ENCODE data around the gene THSD4. TPM values are rescaled to one million over a fixed set of nuclear protein-coding genes. Genes with fewer than 3 reads are reported as not detected.

The THSD4 gene
- total RNA-seq, 1 donor from 2014 or later: 66.8 TPM

DNA sequence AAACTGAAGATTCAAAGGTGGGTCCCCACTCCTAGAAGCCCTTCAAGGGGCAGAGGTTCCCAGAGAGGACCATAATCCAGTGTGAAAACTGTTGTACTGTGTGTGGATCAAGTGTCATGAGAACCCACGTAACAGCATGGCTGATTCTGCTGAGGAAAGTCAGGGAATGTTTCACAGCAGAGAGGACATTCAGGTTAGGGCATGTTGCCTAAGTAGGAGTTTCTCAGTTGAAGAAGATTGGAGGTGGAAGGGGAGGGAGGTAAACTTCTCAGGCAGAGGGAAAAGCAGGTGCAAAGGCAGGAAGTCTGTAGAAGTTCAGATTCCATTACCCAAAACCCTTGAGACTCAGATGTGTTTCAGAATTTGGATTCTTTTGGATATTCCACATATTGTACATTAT is 448.9 kb downstream of the THSD4 start:
- DNase-seq (ENCODE audit: extremely low spot score in 2 of 2): no peak
- TF ChIP-seq POLR2AphosphoS5 (IDR thresholded peaks at IDR 0.05; ENCODE audit: insufficient read depth in 1 of 2, low read depth in 1 of 2): no peak
- TF ChIP-seq, protein P1, sequence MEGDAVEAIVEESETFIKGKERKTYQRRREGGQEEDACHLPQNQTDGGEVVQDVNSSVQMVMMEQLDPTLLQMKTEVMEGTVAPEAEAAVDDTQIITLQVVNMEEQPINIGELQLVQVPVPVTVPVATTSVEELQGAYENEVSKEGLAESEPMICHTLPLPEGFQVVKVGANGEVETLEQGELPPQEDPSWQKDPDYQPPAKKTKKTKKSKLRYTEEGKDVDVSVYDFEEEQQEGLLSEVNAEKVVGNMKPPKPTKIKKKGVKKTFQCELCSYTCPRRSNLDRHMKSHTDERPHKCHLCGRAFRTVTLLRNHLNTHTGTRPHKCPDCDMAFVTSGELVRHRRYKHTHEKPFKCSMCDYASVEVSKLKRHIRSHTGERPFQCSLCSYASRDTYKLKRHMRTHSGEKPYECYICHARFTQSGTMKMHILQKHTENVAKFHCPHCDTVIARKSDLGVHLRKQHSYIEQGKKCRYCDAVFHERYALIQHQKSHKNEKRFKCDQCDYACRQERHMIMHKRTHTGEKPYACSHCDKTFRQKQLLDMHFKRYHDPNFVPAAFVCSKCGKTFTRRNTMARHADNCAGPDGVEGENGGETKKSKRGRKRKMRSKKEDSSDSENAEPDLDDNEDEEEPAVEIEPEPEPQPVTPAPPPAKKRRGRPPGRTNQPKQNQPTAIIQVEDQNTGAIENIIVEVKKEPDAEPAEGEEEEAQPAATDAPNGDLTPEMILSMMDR (IDR thresholded peaks at IDR 0.05): no peak
- no peak for TF ChIP-seq POLR2A (IDR thresholded peaks at IDR 0.05)
- H3K4me1 ChIP-seq: peaks cover 19% of the 10 kb centered on the region
- H3K9me3 ChIP-seq: no peaks in the 10 kb centered on the region
- H3K27me3 ChIP-seq: no peaks in the 10 kb centered on the region
- H3K36me3 ChIP-seq: no peaks in the 10 kb centered on the region
- H3K27ac ChIP-seq: no peak overlapping the region
- no peak overlapping the region for H3K4me3 ChIP-seq
- intact Hi-C loops (cut with DNase I): no loop called here

GRCh38 chr15:71565006-71565405 is 449.7 kb downstream of the THSD4 start:
- Histone ChIP-seq H3K27ac (no peak overlapping the region), H3K27me3 (no peaks in the 10 kb centered on the region), H3K9me3 (no peaks in the 10 kb centered on the region), H3K4me1 (peaks cover 19% of the 10 kb centered on the region), H3K4me3 (no peak overlapping the region), H3K36me3 (no peaks in the 10 kb centered on the region)
- intact Hi-C loops (cut with DNase I): no loop called here
- no peak for TF ChIP-seq POLR2AphosphoS5 (IDR thresholded peaks at IDR 0.05; ENCODE audit: insufficient read depth in 1 of 2, low read depth in 1 of 2)
- DNase-seq (ENCODE audit: extremely low spot score in 2 of 2): no peak

GRCh38 chr15:71565631-71566160 is 450.4 kb downstream of the THSD4 start:
- DNase-seq (ENCODE audit: extremely low spot score in 2 of 2): no peak
- Histone ChIP-seq H3K4me3 (no peak overlapping the region), H3K27me3 (no peaks in the 10 kb centered on the region), H3K9me3 (no peaks in the 10 kb centered on the region), H3K36me3 (no peaks in the 10 kb centered on the region), H3K4me1 (peaks cover 24% of the 10 kb centered on the region), H3K27ac (no peak overlapping the region)
- intact Hi-C loops (cut with DNase I): no loop called here
- TF ChIP-seq, protein P1 (IDR thresholded peaks at IDR 0.05): no peak
- TF ChIP-seq POLR2A (IDR thresholded peaks at IDR 0.05) (no peak), POLR2AphosphoS5 (IDR thresholded peaks at IDR 0.05; ENCODE audit: insufficient read depth in 1 of 2, low read depth in 1 of 2) (no peak)

DNA sequence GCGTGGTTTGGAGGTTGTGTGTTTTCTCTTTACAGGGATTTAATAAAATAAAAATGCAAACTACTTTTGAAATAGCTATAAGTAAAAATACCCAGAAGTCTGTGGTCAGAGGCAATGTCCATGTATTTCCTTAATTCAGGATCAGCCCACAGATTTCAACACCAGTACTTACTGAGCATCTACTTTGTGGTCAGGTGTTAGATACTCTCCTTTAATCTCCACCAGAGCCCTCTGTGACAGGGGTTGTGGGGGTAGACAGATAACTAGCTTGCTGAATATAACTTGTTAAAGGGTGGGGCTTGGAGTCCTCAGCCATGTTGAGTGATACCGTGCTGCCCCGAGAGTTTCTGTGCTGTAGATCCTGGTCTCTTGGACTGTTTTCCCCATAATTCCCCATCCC is 451.0 kb downstream of the THSD4 start:
- intact Hi-C loops (cut with DNase I): no loop called here
- Histone ChIP-seq H3K4me3 (no peak overlapping the region), H3K9me3 (no peaks in the 10 kb centered on the region), H3K27me3 (no peaks in the 10 kb centered on the region), H3K27ac (no peak overlapping the region), H3K36me3 (no peaks in the 10 kb centered on the region), H3K4me1 (peaks cover 29% of the 10 kb centered on the region)
- TF ChIP-seq, protein P1 (IDR thresholded peaks at IDR 0.05): no peak
- TF ChIP-seq POLR2AphosphoS5 (IDR thresholded peaks at IDR 0.05; ENCODE audit: insufficient read depth in 1 of 2, low read depth in 1 of 2): no peak
- TF ChIP-seq POLR2A (IDR thresholded peaks at IDR 0.05): no peak
- no peak for DNase-seq (ENCODE audit: extremely low spot score in 2 of 2)

DNA sequence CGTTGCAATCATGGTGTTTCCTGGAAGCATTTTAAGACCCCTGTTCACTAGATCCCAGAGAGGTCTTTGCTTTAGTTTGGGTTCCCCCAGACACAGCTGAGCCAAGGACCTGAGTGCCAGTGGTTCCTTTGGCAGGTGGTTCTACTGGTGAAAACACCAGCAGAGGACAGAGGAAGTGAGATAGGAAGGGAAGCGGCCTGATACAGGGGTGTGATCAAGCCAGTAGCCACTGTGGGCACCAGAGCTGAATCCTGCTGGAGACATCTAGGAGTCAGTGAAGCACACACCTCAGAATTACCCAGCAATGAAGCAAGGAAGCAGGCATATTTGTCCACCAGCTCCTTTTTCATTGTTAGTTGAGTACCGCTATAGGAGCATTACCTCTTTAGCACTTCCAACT is 451.9 kb downstream of the THSD4 start:
- no peak overlapping the region for H3K27ac ChIP-seq
- no peaks in the 10 kb centered on the region for H3K27me3 ChIP-seq
- TF ChIP-seq POLR2A (IDR thresholded peaks at IDR 0.05): no peak
- no peak for TF ChIP-seq POLR2AphosphoS5 (IDR thresholded peaks at IDR 0.05; ENCODE audit: insufficient read depth in 1 of 2, low read depth in 1 of 2)
- TF ChIP-seq, protein P1 (IDR thresholded peaks at IDR 0.05): no peak
- H3K4me3 ChIP-seq: no peak overlapping the region
- H3K36me3 ChIP-seq: no peaks in the 10 kb centered on the region
- no peaks in the 10 kb centered on the region for H3K9me3 ChIP-seq
- no peak for DNase-seq (ENCODE audit: extremely low spot score in 2 of 2)
- intact Hi-C loops (cut with DNase I): no loop called here
- peaks cover 35% of the 10 kb centered on the region for H3K4me1 ChIP-seq
